ENCODE measurements around the gene DDX41.

The DDX41 gene

DNA sequence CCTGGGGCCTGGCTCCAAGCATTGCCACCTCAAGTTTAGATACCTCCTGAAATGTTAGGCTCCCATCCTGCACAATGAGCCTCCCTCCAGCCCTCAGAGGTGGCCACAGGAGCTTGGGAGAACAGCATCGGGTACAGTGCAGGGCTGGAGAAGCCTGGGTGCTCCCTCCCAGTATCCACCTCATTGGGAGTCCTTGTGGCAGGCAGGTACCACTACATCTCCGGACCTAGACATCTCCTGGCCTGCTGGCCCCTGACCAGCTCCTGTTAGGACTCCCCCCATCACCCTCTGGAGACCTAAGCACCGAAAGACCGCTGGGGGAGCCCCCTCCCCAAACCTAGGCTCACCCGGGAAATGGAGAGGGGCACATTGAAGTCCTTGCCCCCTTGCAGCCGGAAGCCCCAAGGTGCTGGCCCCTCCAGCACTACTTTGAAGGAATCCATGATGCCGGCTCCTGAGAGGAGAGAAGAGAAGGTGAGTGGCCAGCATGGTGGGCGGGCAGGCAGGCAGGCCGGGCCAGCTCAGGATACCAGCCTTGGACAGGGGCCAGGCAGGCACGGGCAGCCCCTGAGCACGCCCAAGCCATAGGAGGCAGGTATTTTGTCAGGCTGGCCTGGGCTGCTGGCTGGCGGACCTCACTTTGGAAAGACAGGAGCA is 20.6 kb downstream of the DDX41 start:
- in situ Hi-C loops (cut with MboI; ENCODE audit: low sequenced_read_pairs, unreplicated experiment): no loop called here
- TF ChIP-seq, protein P1, sequence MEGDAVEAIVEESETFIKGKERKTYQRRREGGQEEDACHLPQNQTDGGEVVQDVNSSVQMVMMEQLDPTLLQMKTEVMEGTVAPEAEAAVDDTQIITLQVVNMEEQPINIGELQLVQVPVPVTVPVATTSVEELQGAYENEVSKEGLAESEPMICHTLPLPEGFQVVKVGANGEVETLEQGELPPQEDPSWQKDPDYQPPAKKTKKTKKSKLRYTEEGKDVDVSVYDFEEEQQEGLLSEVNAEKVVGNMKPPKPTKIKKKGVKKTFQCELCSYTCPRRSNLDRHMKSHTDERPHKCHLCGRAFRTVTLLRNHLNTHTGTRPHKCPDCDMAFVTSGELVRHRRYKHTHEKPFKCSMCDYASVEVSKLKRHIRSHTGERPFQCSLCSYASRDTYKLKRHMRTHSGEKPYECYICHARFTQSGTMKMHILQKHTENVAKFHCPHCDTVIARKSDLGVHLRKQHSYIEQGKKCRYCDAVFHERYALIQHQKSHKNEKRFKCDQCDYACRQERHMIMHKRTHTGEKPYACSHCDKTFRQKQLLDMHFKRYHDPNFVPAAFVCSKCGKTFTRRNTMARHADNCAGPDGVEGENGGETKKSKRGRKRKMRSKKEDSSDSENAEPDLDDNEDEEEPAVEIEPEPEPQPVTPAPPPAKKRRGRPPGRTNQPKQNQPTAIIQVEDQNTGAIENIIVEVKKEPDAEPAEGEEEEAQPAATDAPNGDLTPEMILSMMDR (IDR thresholded peaks at IDR 0.05; ENCODE audit: borderline replicate concordance, control extremely low read depth, extremely low read depth, insufficient read depth, missing control alignments): no peak
- DNase-seq (ENCODE audit: low spot score): no peak

- in situ Hi-C loops (cut with MboI; ENCODE audit: low sequenced_read_pairs, unreplicated experiment): no loop called here
- TF ChIP-seq, protein P1 (IDR thresholded peaks at IDR 0.05; ENCODE audit: borderline replicate concordance, control extremely low read depth, extremely low read depth, insufficient read depth, missing control alignments): no peak
- DNase-seq (ENCODE audit: low spot score): no peak
These were observed 21.3 kb downstream of the DDX41 start for GRCh38 chr5:177495243-177496060.

DNA sequence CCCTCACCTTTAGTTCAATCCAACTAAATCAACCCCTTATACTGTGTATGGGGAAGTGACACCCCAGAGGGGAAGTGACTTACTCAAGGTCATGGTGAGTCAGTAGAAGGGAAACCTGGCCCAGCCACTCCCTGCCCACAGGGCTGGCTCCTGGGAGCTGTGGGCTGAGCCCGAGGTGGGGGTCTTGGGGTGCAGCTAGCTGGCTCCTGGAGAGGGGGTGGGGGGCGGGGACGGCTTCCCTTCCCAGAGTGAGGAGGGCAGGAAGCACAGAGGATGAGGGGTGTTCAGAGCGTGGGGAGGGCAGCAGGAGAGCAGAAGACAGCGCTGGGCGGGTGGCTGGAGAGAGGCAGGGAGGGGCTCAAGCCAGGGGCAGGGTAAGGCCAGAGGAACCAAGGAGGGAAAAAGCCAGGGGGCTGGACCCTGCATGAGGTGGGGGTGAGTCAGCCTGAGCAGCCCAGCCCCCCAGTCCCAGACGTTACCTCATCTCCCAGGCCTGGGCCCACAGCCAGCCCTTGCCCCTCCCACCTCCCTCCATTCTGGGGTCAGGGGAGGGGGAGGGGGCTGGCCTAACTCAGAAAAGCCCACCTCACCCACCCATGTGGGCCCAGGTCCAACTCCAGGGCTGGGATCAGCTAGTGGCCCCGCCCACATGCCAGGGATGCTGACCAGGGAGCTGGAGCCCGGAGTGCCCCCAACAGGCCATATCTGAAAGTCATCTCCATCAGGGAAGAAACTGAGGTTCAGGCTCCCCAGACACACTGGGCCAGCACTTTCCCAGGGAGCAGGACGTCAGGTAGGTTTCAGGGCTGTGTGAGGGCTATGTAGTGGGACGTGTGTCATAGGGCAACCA is 22.2 kb downstream of the DDX41 start:
- in situ Hi-C loops (cut with MboI; ENCODE audit: low sequenced_read_pairs, unreplicated experiment): no loop called here
- DNase-seq (ENCODE audit: low spot score): no peak
- TF ChIP-seq, protein P1 (IDR thresholded peaks at IDR 0.05; ENCODE audit: borderline replicate concordance, control extremely low read depth, extremely low read depth, insufficient read depth, missing control alignments): no peak

GRCh38 chr5:177493795-177494345 is 22.9 kb downstream of the DDX41 start:
- in situ Hi-C loops (cut with MboI; ENCODE audit: low sequenced_read_pairs, unreplicated experiment): no loop called here
- no peak for DNase-seq (ENCODE audit: low spot score)
- TF ChIP-seq, protein P1 (IDR thresholded peaks at IDR 0.05; ENCODE audit: borderline replicate concordance, control extremely low read depth, extremely low read depth, insufficient read depth, missing control alignments): no peak

- no peak for DNase-seq (ENCODE audit: low spot score)
- in situ Hi-C loops (cut with MboI; ENCODE audit: low sequenced_read_pairs, unreplicated experiment): no loop called here
- TF ChIP-seq, protein P1 (IDR thresholded peaks at IDR 0.05; ENCODE audit: borderline replicate concordance, control extremely low read depth, extremely low read depth, insufficient read depth, missing control alignments): no peak
These were observed 23.9 kb downstream of the DDX41 start for GRCh38 chr5:177492841-177493240.
